Panc1 (cell line): ENCODE data around the gene KRT38.

ENCODE experiments used
- POLR2AphosphoS5 ChIP-seq: IDR thresholded peaks from 2 replicates; pipeline ENCODE4 v1.6.1; 2012; ENCODE audit warnings: mild to moderate bottlenecking, low read depth, low read length, moderate library complexity
- TCF7L2 ChIP-seq: IDR thresholded peaks from 2 replicates; pipeline ENCODE4 v1.6.1; 2011; ENCODE audit warnings: mild to moderate bottlenecking, low read depth, low read length, inconsistent platforms
- TF ChIP-seq, protein P1 (sequence below): fragments of 450-650 bp; IDR thresholded peaks from 2 replicates; pipeline ENCODE4 v1.5.1; 2017; ENCODE audit warnings: mild to moderate bottlenecking
- TF ChIP-seq, protein P2 (sequence below), 2 experiments: IDR thresholded peaks; 2 replicates each; pipeline ENCODE4 v1.6.1; 2011 to 2012; ENCODE audit warnings: low read depth in 2 of 2, control low read depth in 1 of 2, low read length in 1 of 2, mild to moderate bottlenecking in 1 of 2, moderate library complexity in 1 of 2; ENCODE audit not compliant: insufficient read depth in 1 of 2

DNA sequence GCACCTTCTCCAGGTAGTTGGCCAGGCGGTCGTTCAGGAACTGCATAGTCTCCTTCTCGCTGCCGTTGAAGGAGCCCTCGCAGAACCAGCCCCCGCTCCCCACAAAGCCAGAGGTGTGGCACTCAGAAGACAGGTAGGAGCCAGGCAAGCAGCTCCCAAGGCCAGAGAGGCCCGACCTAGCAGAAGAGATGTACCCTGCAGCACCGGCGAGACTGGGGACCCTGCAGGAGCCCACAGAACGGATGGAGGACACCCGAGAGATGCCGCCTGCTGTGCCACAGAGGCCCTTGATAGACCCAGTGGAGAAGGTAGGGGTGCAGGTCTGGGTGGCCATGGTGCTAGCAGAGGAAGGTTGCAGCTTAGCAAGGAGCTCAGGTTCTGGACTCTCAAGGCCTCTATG is 48.7 kb upstream of the KRT38 start, which contains the start of gene KRT36:
- TF ChIP-seq POLR2AphosphoS5 = no peak
- TF ChIP-seq, protein P1, sequence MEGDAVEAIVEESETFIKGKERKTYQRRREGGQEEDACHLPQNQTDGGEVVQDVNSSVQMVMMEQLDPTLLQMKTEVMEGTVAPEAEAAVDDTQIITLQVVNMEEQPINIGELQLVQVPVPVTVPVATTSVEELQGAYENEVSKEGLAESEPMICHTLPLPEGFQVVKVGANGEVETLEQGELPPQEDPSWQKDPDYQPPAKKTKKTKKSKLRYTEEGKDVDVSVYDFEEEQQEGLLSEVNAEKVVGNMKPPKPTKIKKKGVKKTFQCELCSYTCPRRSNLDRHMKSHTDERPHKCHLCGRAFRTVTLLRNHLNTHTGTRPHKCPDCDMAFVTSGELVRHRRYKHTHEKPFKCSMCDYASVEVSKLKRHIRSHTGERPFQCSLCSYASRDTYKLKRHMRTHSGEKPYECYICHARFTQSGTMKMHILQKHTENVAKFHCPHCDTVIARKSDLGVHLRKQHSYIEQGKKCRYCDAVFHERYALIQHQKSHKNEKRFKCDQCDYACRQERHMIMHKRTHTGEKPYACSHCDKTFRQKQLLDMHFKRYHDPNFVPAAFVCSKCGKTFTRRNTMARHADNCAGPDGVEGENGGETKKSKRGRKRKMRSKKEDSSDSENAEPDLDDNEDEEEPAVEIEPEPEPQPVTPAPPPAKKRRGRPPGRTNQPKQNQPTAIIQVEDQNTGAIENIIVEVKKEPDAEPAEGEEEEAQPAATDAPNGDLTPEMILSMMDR = no peak
- TF ChIP-seq TCF7L2 = no peak
- TF ChIP-seq, protein P2, sequence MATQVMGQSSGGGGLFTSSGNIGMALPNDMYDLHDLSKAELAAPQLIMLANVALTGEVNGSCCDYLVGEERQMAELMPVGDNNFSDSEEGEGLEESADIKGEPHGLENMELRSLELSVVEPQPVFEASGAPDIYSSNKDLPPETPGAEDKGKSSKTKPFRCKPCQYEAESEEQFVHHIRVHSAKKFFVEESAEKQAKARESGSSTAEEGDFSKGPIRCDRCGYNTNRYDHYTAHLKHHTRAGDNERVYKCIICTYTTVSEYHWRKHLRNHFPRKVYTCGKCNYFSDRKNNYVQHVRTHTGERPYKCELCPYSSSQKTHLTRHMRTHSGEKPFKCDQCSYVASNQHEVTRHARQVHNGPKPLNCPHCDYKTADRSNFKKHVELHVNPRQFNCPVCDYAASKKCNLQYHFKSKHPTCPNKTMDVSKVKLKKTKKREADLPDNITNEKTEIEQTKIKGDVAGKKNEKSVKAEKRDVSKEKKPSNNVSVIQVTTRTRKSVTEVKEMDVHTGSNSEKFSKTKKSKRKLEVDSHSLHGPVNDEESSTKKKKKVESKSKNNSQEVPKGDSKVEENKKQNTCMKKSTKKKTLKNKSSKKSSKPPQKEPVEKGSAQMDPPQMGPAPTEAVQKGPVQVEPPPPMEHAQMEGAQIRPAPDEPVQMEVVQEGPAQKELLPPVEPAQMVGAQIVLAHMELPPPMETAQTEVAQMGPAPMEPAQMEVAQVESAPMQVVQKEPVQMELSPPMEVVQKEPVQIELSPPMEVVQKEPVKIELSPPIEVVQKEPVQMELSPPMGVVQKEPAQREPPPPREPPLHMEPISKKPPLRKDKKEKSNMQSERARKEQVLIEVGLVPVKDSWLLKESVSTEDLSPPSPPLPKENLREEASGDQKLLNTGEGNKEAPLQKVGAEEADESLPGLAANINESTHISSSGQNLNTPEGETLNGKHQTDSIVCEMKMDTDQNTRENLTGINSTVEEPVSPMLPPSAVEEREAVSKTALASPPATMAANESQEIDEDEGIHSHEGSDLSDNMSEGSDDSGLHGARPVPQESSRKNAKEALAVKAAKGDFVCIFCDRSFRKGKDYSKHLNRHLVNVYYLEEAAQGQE (IDR thresholded peaks at IDR 0.05; ENCODE audit: insufficient read depth in 1 of 2, low read depth in 2 of 2, low read length in 1 of 2) = no peak
